SW480 (cell line): ENCODE data around the gene SLC1A3.

Experiments used
- DNase-seq: peaks from one replicate; pipeline ENCODE4 v3.0.0-alpha.2; 2016; ENCODE audit warnings: low spot score

The SLC1A3 gene

GRCh38 chr5:36655161-36655560 lies 48.8 kb downstream of the SLC1A3 start:
- no peak for DNase-seq

- DNase-seq = no peak
These were observed 50.1 kb downstream of the SLC1A3 start for GRCh38 chr5:36656556-36656955.

GRCh38 chr5:36657563-36657995 lies 51.2 kb downstream of the SLC1A3 start:
- no peak for DNase-seq

- DNase-seq = no peak
These were observed 51.8 kb downstream of the SLC1A3 start for GRCh38 chr5:36658038-36658756.

- no peak for DNase-seq
These were observed 53.0 kb downstream of the SLC1A3 start for GRCh38 chr5:36659411-36659810.

GRCh38 chr5:36660397-36661049 lies 54.1 kb downstream of the SLC1A3 start:
- DNase-seq = no peak

- DNase-seq = no peak
These were observed 55.2 kb downstream of the SLC1A3 start for GRCh38 chr5:36661456-36662220.

GRCh38 chr5:36662291-36662851 lies 56.0 kb downstream of the SLC1A3 start:
- no peak for DNase-seq

GRCh38 chr5:36664766-36665165 lies 58.4 kb downstream of the SLC1A3 start:
- no peak for DNase-seq

- no peak for DNase-seq
These were observed 59.2 kb downstream of the SLC1A3 start for GRCh38 chr5:36665628-36666027.

- DNase-seq = no peak
These were observed 59.9 kb downstream of the SLC1A3 start for GRCh38 chr5:36666274-36666673.

- no peak for DNase-seq
These were observed 60.6 kb downstream of the SLC1A3 start for GRCh38 chr5:36666986-36667385.

GRCh38 chr5:36667824-36668223 lies 61.4 kb downstream of the SLC1A3 start:
- DNase-seq = no peak

GRCh38 chr5:36669015-36669651 lies 62.7 kb downstream of the SLC1A3 start:
- DNase-seq = no peak

- no peak for DNase-seq
These were observed 64.1 kb downstream of the SLC1A3 start for GRCh38 chr5:36670548-36670947.

GRCh38 chr5:36675282-36675681 lies 68.9 kb downstream of the SLC1A3 start:
- no peak for DNase-seq

GRCh38 chr5:36679221-36679989 lies 73.0 kb downstream of the SLC1A3 start:
- no peak for DNase-seq

GRCh38 chr5:36680066-36680465 lies 73.7 kb downstream of the SLC1A3 start:
- DNase-seq = no peak

- DNase-seq = no peak
These were observed 75.3 kb downstream of the SLC1A3 start for GRCh38 chr5:36681711-36682110.

GRCh38 chr5:36682499-36682898 lies 76.1 kb downstream of the SLC1A3 start:
- DNase-seq = no peak

- DNase-seq = no peak
These were observed 77.5 kb downstream of the SLC1A3 start for GRCh38 chr5:36683821-36684434.
